ENCODE data around the gene WFDC6. TPM values are rescaled to one million over a fixed set of nuclear protein-coding genes. Genes with fewer than 3 reads are reported as not detected.

The WFDC6 gene
- total and polyA plus RNA-seq, 11 donors: not detected

DNA sequence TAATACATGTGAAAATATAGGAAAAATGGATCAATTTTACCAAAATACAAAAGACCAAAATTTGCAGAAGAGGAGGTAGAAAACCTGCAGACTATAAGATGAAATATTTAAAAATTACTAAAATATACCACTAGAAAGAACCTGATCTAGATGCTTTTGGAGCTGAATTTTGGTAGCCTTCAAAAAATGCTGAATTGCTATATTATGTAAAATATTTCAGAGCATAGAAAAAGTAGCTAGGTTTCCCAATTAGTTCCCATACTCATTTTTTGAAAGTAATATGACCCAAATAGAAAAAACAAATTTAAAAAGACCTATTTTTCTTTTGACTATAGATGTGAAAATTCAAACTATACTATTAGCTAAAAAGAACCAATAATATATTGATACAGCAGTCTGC lies 11.5 kb upstream of the WFDC6 start:
- ATAC-seq (no peak), DNase-seq (no peak)
- Histone ChIP-seq H3K27ac (no peak overlapping the region), H3K36me3 (no peaks in the 10 kb centered on the region), H3K4me3 (no peak overlapping the region), H3K27me3 (peaks cover 0 to 8% (median 0%) of the 10 kb centered on the region in 9 donors), H3K4me1 (no peaks in the 10 kb centered on the region), H3K9me3 (peaks cover 0 to 3% (median 0%) of the 10 kb centered on the region in 12 donors)
- TF ChIP-seq, protein P1, sequence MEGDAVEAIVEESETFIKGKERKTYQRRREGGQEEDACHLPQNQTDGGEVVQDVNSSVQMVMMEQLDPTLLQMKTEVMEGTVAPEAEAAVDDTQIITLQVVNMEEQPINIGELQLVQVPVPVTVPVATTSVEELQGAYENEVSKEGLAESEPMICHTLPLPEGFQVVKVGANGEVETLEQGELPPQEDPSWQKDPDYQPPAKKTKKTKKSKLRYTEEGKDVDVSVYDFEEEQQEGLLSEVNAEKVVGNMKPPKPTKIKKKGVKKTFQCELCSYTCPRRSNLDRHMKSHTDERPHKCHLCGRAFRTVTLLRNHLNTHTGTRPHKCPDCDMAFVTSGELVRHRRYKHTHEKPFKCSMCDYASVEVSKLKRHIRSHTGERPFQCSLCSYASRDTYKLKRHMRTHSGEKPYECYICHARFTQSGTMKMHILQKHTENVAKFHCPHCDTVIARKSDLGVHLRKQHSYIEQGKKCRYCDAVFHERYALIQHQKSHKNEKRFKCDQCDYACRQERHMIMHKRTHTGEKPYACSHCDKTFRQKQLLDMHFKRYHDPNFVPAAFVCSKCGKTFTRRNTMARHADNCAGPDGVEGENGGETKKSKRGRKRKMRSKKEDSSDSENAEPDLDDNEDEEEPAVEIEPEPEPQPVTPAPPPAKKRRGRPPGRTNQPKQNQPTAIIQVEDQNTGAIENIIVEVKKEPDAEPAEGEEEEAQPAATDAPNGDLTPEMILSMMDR (IDR thresholded peaks at IDR 0.05): no peak
- TF ChIP-seq POLR2A (IDR thresholded peaks at IDR 0.05): no peak
- intact Hi-C loops (cut with DNase I): no loop called here

DNA sequence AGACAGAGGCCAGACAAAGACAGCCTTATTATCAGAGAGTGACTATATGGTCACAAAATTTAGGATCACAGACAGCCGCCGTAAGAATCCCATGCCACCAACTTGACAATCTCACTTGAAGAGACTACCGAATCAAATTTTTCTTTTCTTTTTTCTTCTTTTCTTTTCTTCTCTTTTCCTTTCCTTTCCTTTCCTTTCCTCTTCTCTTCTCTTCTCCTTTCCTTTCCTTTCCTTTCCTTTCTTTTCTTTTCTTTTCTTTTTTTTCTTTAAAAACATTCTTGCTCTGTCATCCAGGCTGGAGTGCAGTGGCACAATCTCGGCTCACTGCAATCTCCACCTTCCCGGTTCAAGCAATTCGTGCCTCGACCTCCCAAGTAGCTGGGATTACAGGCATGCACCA lies 9.1 kb upstream of the WFDC6 start:
- H3K4me1 ChIP-seq: no peaks in the 10 kb centered on the region
- intact Hi-C loops (cut with DNase I): loop anchor here in 3 of 10 donors (5.0 to 10.0 kb wide), 3 partner anchors 216 to 224 kb away; no protein-coding TSS in a partner anchor
- ATAC-seq (no peak), DNase-seq (no peak)
- no peak overlapping the region for H3K4me3 ChIP-seq
- WGBS, 4 donors: 79 to 87% (median 81%) methylated on average over 7 of the region's 7 CpGs
- no peak for TF ChIP-seq POLR2A (IDR thresholded peaks at IDR 0.05)
- TF ChIP-seq, protein P1 (IDR thresholded peaks at IDR 0.05): no peak
- no peaks in the 10 kb centered on the region for H3K36me3 ChIP-seq
- H3K27ac ChIP-seq: no peak overlapping the region
- H3K27me3 ChIP-seq: peaks cover 0 to 5% (median 0%) of the 10 kb centered on the region in 9 donors
- peaks cover 0 to 3% (median 0%) of the 10 kb centered on the region in 12 donors for H3K9me3 ChIP-seq

GRCh38 chr20:45547206-45547770 lies 8.0 kb upstream of the WFDC6 start, which contains the start of gene EPPIN:
EPPIN (minus strand) TSS chr20:45547401; CDS start chr20:45547357, 44 bp downstream.
- no peaks in the 10 kb centered on the region for H3K4me1 ChIP-seq
- WGBS, 4 donors: 76 to 82% (median 79%) methylated on average over 4 to 6 of the region's 6 CpGs
- no peak for DNase-seq
- intact Hi-C loops (cut with DNase I): loop anchor here in 3 of 10 donors (5.0 to 10.0 kb wide), 3 partner anchors 218 to 225 kb away; no protein-coding TSS in a partner anchor
- no peak within 1 kb of the TSS for H3K4me3 ChIP-seq
- peaks cover 0 to 10% (median 0%) of the 10 kb centered on the region in 9 donors for H3K27me3 ChIP-seq
- H3K9me3 ChIP-seq: peaks cover 0 to 3% (median 0%) of the 10 kb centered on the region in 12 donors
- H3K27ac ChIP-seq: no peak within 1 kb of the TSS
- TF ChIP-seq, protein P1 (IDR thresholded peaks at IDR 0.05): no peak
- no peak for TF ChIP-seq POLR2A (IDR thresholded peaks at IDR 0.05)
- no peaks in the 10 kb centered on the region for H3K36me3 ChIP-seq
- no peak for ATAC-seq

DNA sequence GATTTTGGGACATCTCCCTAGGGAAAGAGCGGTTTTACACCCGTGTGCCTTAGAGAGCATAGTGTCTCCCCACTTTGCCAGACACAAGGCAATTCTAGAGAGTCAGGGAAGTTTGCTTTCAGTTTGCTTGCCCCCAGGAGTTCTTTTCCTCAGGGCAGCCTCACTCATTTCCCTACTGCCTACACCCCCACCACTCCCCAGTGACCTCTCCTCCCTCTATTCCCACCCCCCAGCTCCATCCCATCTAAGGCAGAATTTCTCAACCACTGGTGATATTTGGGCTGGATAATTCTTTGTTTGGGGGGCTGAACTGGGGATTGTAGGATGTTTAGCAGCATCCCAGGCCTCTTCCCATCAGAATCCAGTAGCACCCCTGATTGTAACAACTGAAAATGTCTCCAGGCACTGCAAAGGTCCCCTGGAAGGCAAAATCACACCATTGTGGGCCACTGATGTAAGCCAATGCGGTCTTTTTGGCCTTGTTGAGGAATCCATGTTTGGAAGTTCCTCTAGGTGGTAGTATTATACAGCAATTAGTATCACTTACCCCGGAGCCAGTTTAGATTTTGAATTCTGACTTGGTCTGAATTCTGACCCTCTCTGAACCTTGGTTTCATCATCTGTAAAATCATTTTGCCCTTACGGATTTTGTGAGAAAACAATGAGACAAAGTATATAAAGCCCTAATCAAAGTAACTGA lies 6.6 kb upstream of the WFDC6 start:
- H3K27me3 ChIP-seq: peaks cover 0 to 19% (median 4%) of the 10 kb centered on the region in 9 donors
- no peaks in the 10 kb centered on the region for H3K9me3 ChIP-seq
- no peak for TF ChIP-seq POLR2A (IDR thresholded peaks at IDR 0.05)
- TF ChIP-seq, protein P1 (IDR thresholded peaks at IDR 0.05): peak in 8 of 12 donors; percentile 6 to 41 (median 24)
- 9 to 26% (median 19%) methylated on average over 5 of the region's 5 CpGs for WGBS, 4 donors
- intact Hi-C loops (cut with DNase I): loop anchor here in 4 of 10 donors (1.0 to 10.0 kb wide), 4 partner anchors 219 to 226 kb away; no protein-coding TSS in a partner anchor
- no peak overlapping the region for H3K27ac ChIP-seq
- DNase-seq (no peak), ATAC-seq (no peak)
- no peaks in the 10 kb centered on the region for H3K4me1 ChIP-seq
- no peak overlapping the region for H3K4me3 ChIP-seq
- no peaks in the 10 kb centered on the region for H3K36me3 ChIP-seq

Measured in heart left ventricle (tissue), 16 donors.